K562 (cell line): ENCODE data around the gene ISYNA1. TPM values are rescaled to one million over a fixed set of nuclear protein-coding genes. Genes with fewer than 3 reads are reported as not detected.

ENCODE experiments used
- BACH1 ChIP-seq: fragments of 200-800 bp; sonication (Bioruptor generic); IDR thresholded peaks from 2 replicates; pipeline ENCODE4 v1.6.1; 2016; ENCODE audit warnings: missing genetic modification characterization, missing compliant biosample characterization
- EP400 ChIP-seq: fragments of 450-650 bp; IDR thresholded peaks from 2 replicates; pipeline ENCODE4 v1.6.1; 2017; ENCODE audit warnings: antibody characterized with exemption, mild to moderate bottlenecking, moderate library complexity
- FOXK2 ChIP-seq, 2 experiments: fragments of 450-650 bp; IDR thresholded peaks in 1 of 2; conservative IDR thresholded peaks in 1 of 2; 2 replicates each; pipeline ENCODE4 v1.6.1; 2016; ENCODE audit warnings: low read depth in 2 of 2, mild to moderate bottlenecking in 1 of 2
- HDAC6 ChIP-seq: IDR thresholded peaks from 2 replicates; pipeline ENCODE4 v1.6.1; 2012; ENCODE audit warnings: low read depth, mild to moderate bottlenecking, control low read depth, inconsistent platforms, low read length, moderate library complexity
- HMGN3 ChIP-seq: IDR thresholded peaks from 2 replicates; pipeline ENCODE4 v1.6.1; 2011; ENCODE audit warnings: borderline replicate concordance, low read depth, mild to moderate bottlenecking, mixed read lengths, low read length; ENCODE audit not compliant: insufficient read length; ENCODE audit errors: extremely low read depth
- KDM1A ChIP-seq, 2 experiments: fragments of 450-650 bp; IDR thresholded peaks; 2 replicates each; pipeline ENCODE4 v1.6.1; 2016; ENCODE audit warnings: mild to moderate bottlenecking in 2 of 2
- RBM15 ChIP-seq: fragments of 200-400 bp; formaldehyde crosslinking; IDR thresholded peaks from 2 replicates; pipeline ENCODE4 v1.6.1; 2018; ENCODE audit warnings: mild to moderate bottlenecking, low read length, moderate library complexity; ENCODE audit not compliant: insufficient read depth
- TAF7 ChIP-seq: fragments of 450-650 bp; IDR thresholded peaks from 2 replicates; pipeline ENCODE4 v1.6.1; 2016; ENCODE audit warnings: missing genetic modification characterization, missing compliant biosample characterization
- TRIM24 ChIP-seq, 2 experiments: fragments of 450-650 bp; IDR thresholded peaks; 2 replicates each; pipeline ENCODE4 v1.6.1; 2016
- ZNF75A ChIP-seq: fragments of 450-650 bp; formaldehyde crosslinking; IDR thresholded peaks from 2 replicates; pipeline ENCODE4 v1.4.0; 2020; ENCODE audit warnings: mild to moderate bottlenecking
- ZNF778 ChIP-seq: fragments of 450-650 bp; formaldehyde crosslinking; IDR thresholded peaks from 2 replicates; pipeline ENCODE4 v1.4.0; 2020; ENCODE audit warnings: mild to moderate bottlenecking, moderate library complexity
- polyA plus RNA-seq, 8 experiments: library from polyadenylated mRNA; depleted of rRNA in 4 of 8; stranded (reverse) in 5 of 8; unstranded in 3 of 8; fragments of >200 nt; fragmentation: Nextera tagmentation in 2 of 8; fragmentation: Illumina TruSeq in 1 of 8; extraction: Ambion mirVana in 2 of 8; extraction: Trizol in 1 of 8; gene quantifications; 2 replicates each; pipeline versions ENCODE4 v1.2.1 to v1.2.3, GENCODE V29; 2011 to 2014; ENCODE audit warnings: inconsistent platforms in 1 of 8, missing spikeins in 1 of 8
- total RNA-seq, 7 experiments: library from RNA; depleted of rRNA in 6 of 7; stranded (reverse); fragments of >200 nt in 6 of 7; fragmentation: Illumina TruSeq in 2 of 7; extraction: Trizol in 2 of 7; gene quantifications; 2 replicates each; pipeline versions ENCODE4 v1.2.1 to v1.2.3, GENCODE V29; 2011 to 2021; ENCODE audit warnings: low replicate concordance in 1 of 7
- TF ChIP-seq, protein P1 (sequence below): fragments of 250-450 bp; sonication (Bioruptor Pico); IDR thresholded peaks from 2 replicates; pipeline ENCODE4 v1.4.0; 2020
- TF ChIP-seq, protein P2 (sequence below): fragments of 250-450 bp; sonication (Bioruptor Pico); IDR thresholded peaks from 2 replicates; pipeline ENCODE4 v1.8.0; 2022; ENCODE audit warnings: moderate library complexity, mild to moderate bottlenecking, inconsistent platforms
- TF ChIP-seq, protein P3 (sequence below): sonication (generic); formaldehyde crosslinking; IDR thresholded peaks from 2 replicates; pipeline ENCODE4 v1.8.1; 2023; ENCODE audit warnings: mild to moderate bottlenecking, missing genetic modification reagents
- TF ChIP-seq, protein P4 (sequence below): sonication (generic); formaldehyde crosslinking; IDR thresholded peaks from 2 replicates; pipeline ENCODE4 v1.8.1; 2022; ENCODE audit warnings: missing genetic modification reagents
- TF ChIP-seq, protein P5 (sequence below): fragments of 250-450 bp; sonication (Bioruptor Pico); IDR thresholded peaks from 2 replicates; pipeline ENCODE4 v1.6.1; 2021; ENCODE audit warnings: mild to moderate bottlenecking

The ISYNA1 gene
- total and polyA plus RNA-seq, 9 of the 15 experiments (the other 6 are each of a cell fraction or from before 2014, with no cell fraction given), result 21.8 to 460 (median 93.2) TPM

DNA sequence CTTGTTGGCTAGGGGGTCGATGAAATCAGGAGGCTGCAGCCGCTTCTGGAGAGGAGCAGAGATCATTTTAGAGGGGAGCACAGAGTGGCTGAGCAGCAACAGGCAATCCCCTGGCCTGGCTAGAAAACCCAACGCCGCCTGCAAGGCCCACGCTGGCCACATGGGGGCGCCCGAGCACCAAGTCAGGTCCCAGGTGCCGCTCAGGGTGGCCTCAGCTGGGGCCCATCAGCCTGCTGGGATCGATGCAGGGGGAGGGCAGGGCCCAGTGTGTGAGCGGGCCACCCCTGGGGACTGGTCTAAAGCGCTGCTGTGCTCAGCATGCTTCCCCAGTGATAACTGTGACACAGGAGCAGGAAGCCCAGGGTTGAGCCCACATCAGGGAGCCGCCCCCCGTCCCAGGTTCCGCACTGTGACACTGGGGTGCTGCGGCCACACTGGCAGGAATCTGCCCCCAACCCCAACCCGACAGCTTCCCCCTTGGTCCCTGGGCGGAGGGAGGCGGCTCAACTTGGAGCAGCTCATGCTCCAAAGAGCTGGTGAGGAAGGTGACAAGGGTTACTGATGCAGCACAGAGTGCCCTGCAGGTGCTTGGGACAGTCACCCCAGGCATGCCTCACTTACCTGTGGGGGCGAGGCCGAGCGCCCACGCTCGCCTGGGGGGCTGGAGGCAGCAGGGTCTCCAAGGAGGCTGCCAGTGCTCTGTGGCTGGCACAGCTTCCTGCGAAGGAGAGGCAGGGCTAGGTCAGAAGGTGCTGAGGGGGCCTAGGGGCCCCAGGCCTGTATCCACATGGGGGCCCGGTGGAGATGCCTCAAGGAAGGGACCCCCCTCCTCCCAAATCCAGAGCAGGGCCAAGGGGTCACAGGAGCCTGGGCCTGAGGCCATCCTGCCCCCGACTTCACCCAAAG, 13.3 kb upstream of the ISYNA1 start (continued):
- TF ChIP-seq, protein P1, sequence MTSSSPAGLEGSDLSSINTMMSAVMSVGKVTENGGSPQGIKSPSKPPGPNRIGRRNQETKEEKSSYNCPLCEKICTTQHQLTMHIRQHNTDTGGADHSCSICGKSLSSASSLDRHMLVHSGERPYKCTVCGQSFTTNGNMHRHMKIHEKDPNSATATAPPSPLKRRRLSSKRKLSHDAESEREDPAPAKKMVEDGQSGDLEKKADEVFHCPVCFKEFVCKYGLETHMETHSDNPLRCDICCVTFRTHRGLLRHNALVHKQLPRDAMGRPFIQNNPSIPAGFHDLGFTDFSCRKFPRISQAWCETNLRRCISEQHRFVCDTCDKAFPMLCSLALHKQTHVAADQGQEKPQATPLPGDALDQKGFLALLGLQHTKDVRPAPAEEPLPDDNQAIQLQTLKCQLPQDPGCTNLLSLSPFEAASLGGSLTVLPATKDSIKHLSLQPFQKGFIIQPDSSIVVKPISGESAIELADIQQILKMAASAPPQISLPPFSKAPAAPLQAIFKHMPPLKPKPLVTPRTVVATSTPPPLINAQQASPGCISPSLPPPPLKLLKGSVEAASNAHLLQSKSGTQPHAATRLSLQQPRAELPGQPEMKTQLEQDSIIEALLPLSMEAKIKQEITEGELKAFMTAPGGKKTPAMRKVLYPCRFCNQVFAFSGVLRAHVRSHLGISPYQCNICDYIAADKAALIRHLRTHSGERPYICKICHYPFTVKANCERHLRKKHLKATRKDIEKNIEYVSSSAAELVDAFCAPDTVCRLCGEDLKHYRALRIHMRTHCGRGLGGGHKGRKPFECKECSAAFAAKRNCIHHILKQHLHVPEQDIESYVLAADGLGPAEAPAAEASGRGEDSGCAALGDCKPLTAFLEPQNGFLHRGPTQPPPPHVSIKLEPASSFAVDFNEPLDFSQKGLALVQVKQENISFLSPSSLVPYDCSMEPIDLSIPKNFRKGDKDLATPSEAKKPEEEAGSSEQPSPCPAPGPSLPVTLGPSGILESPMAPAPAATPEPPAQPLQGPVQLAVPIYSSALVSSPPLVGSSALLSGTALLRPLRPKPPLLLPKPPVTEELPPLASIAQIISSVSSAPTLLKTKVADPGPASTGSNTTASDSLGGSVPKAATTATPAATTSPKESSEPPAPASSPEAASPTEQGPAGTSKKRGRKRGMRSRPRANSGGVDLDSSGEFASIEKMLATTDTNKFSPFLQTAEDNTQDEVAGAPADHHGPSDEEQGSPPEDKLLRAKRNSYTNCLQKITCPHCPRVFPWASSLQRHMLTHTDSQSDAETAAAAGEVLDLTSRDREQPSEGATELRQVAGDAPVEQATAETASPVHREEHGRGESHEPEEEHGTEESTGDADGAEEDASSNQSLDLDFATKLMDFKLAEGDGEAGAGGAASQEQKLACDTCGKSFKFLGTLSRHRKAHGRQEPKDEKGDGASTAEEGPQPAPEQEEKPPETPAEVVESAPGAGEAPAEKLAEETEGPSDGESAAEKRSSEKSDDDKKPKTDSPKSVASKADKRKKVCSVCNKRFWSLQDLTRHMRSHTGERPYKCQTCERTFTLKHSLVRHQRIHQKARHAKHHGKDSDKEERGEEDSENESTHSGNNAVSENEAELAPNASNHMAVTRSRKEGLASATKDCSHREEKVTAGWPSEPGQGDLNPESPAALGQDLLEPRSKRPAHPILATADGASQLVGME (CRISPR knock-in tag), result no peak
- TF ChIP-seq, protein P2, sequence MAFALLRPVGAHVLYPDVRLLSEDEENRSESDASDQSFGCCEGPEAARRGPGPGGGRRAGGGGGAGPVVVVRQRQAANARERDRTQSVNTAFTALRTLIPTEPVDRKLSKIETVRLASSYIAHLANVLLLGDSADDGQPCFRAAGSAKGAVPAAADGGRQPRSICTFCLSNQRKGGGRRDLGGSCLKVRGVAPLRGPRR (CRISPR knock-in tag), result no peak
- TF ChIP-seq HMGN3, result peak; percentile 39
- TF ChIP-seq, protein P3, sequence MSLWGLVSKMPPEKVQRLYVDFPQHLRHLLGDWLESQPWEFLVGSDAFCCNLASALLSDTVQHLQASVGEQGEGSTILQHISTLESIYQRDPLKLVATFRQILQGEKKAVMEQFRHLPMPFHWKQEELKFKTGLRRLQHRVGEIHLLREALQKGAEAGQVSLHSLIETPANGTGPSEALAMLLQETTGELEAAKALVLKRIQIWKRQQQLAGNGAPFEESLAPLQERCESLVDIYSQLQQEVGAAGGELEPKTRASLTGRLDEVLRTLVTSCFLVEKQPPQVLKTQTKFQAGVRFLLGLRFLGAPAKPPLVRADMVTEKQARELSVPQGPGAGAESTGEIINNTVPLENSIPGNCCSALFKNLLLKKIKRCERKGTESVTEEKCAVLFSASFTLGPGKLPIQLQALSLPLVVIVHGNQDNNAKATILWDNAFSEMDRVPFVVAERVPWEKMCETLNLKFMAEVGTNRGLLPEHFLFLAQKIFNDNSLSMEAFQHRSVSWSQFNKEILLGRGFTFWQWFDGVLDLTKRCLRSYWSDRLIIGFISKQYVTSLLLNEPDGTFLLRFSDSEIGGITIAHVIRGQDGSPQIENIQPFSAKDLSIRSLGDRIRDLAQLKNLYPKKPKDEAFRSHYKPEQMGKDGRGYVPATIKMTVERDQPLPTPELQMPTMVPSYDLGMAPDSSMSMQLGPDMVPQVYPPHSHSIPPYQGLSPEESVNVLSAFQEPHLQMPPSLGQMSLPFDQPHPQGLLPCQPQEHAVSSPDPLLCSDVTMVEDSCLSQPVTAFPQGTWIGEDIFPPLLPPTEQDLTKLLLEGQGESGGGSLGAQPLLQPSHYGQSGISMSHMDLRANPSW (CRISPR knock-in tag), result no peak
- no peak for TF ChIP-seq BACH1 (tag)
- no peak for TF ChIP-seq KDM1A (IDR thresholded peaks at IDR 0.05)
- TF ChIP-seq ZNF75A, result no peak
- no peak for TF ChIP-seq HDAC6
- no peak for TF ChIP-seq TRIM24 (IDR thresholded peaks at IDR 0.05)
- no peak for TF ChIP-seq EP400
- TF ChIP-seq RBM15, result no peak
- TF ChIP-seq, protein P4, sequence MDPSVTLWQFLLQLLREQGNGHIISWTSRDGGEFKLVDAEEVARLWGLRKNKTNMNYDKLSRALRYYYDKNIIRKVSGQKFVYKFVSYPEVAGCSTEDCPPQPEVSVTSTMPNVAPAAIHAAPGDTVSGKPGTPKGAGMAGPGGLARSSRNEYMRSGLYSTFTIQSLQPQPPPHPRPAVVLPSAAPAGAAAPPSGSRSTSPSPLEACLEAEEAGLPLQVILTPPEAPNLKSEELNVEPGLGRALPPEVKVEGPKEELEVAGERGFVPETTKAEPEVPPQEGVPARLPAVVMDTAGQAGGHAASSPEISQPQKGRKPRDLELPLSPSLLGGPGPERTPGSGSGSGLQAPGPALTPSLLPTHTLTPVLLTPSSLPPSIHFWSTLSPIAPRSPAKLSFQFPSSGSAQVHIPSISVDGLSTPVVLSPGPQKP (CRISPR knock-in tag), result no peak
- TF ChIP-seq TAF7 (tag), result no peak
- no peak for TF ChIP-seq FOXK2 (conservative IDR thresholded peaks at IDR 0.05 in 1 of 2, IDR thresholded peaks at IDR 0.05 in 1 of 2; ENCODE audit: low read depth in 2 of 2)
- TF ChIP-seq, protein P5, sequence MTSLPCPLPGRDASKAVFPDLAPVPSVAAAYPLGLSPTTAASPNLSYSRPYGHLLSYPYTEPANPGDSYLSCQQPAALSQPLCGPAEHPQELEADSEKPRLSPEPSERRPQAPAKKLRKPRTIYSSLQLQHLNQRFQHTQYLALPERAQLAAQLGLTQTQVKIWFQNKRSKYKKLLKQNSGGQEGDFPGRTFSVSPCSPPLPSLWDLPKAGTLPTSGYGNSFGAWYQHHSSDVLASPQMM (CRISPR knock-in tag), result no peak
- TF ChIP-seq ZNF778 (CRISPR knock-in tag), result no peak
